ENCODE results near the gene NOL9. TPM values are rescaled to one million over a fixed set of nuclear protein-coding genes. Genes with fewer than 3 reads are reported as not detected.
A peak's percentile ranks its signal among the peaks of the same experiment; 100 is the strongest.

The NOL9 gene
- polyA plus RNA-seq, 1 donor from 2014 or later, result 18.1 TPM

- Mint-ChIP-seq H3K4me3 (peak overlapping the region; percentile 64 to 93 (median 83)), H3K4me1 (peaks cover 3 to 10% (median 9%) of the 10 kb centered on the region in 3 donors), H3K27me3 (peaks cover 8% of the 10 kb centered on the region), H3K9me3 (no peaks in the 10 kb centered on the region), H3K27ac (no peak overlapping the region), H3K36me3 (no peaks in the 10 kb centered on the region)
These were observed 63.9 kb downstream of the NOL9 start for GRCh38 chr1:6490181-6491080.

GRCh38 chr1:6489799-6490180 lies 64.5 kb downstream of the NOL9 start:
- Mint-ChIP-seq H3K27ac (no peak overlapping the region), H3K36me3 (no peaks in the 10 kb centered on the region), H3K4me3 (peak overlapping the region; percentile 64 to 88 (median 82)), H3K27me3 (peaks cover 8% of the 10 kb centered on the region), H3K4me1 (peaks cover 3 to 10% (median 9%) of the 10 kb centered on the region in 3 donors), H3K9me3 (no peaks in the 10 kb centered on the region)

GRCh38 chr1:6489383-6489765 lies 64.9 kb downstream of the NOL9 start:
- no peaks in the 10 kb centered on the region for H3K36me3 Mint-ChIP-seq
- no peaks in the 10 kb centered on the region for H3K9me3 Mint-ChIP-seq
- peaks cover 12% of the 10 kb centered on the region for H3K27me3 Mint-ChIP-seq
- peaks cover 3 to 10% (median 9%) of the 10 kb centered on the region in 3 donors for H3K4me1 Mint-ChIP-seq
- H3K4me3 Mint-ChIP-seq, result peak overlapping the region in 1 of 4 donors; percentile 55
- H3K27ac Mint-ChIP-seq, result no peak overlapping the region

- Mint-ChIP-seq H3K27ac (no peak overlapping the region), H3K4me1 (peaks cover 3 to 10% (median 9%) of the 10 kb centered on the region in 3 donors), H3K9me3 (no peaks in the 10 kb centered on the region), H3K27me3 (peaks cover 16% of the 10 kb centered on the region), H3K36me3 (no peaks in the 10 kb centered on the region), H3K4me3 (no peak overlapping the region)
These were observed 65.5 kb downstream of the NOL9 start for GRCh38 chr1:6488602-6489382.

GRCh38 chr1:6487804-6488484 lies 66.4 kb downstream of the NOL9 start:
- no peaks in the 10 kb centered on the region for H3K9me3 Mint-ChIP-seq
- H3K4me3 Mint-ChIP-seq, result peak overlapping the region in 1 of 4 donors; percentile 30
- H3K36me3 Mint-ChIP-seq, result no peaks in the 10 kb centered on the region
- H3K4me1 Mint-ChIP-seq, result peaks cover 3 to 10% (median 9%) of the 10 kb centered on the region in 3 donors
- H3K27ac Mint-ChIP-seq, result no peak overlapping the region
- H3K27me3 Mint-ChIP-seq, result peaks cover 16% of the 10 kb centered on the region

- Mint-ChIP-seq H3K4me3 (peak overlapping the region in 3 of 4 donors; percentile 52 to 75 (median 63)), H3K27me3 (peaks cover 22% of the 10 kb centered on the region), H3K36me3 (no peaks in the 10 kb centered on the region), H3K27ac (no peak overlapping the region), H3K9me3 (peaks cover 0 to 2% (median 0%) of the 10 kb centered on the region in 3 donors), H3K4me1 (peaks cover 3 to 9% (median 8%) of the 10 kb centered on the region in 3 donors)
These were observed 67.8 kb downstream of the NOL9 start for GRCh38 chr1:6486433-6487011.

GRCh38 chr1:6485168-6486101 lies 68.9 kb downstream of the NOL9 start:
- Mint-ChIP-seq H3K4me3 (no peak overlapping the region), H3K27me3 (peaks cover 25% of the 10 kb centered on the region), H3K27ac (no peak overlapping the region), H3K36me3 (no peaks in the 10 kb centered on the region), H3K9me3 (peaks cover 0 to 2% (median 0%) of the 10 kb centered on the region in 3 donors), H3K4me1 (peaks cover 0 to 9% (median 4%) of the 10 kb centered on the region in 3 donors)

GRCh38 chr1:6484826-6485167 lies 69.5 kb downstream of the NOL9 start:
- Mint-ChIP-seq H3K27ac (no peak overlapping the region), H3K27me3 (peaks cover 25% of the 10 kb centered on the region), H3K4me1 (peaks cover 0 to 9% (median 4%) of the 10 kb centered on the region in 3 donors), H3K9me3 (peaks cover 0 to 2% (median 0%) of the 10 kb centered on the region in 3 donors), H3K36me3 (no peaks in the 10 kb centered on the region), H3K4me3 (peak overlapping the region in 2 of 4 donors; percentile 36 to 45)

- Mint-ChIP-seq H3K4me3 (no peak overlapping the region), H3K36me3 (no peaks in the 10 kb centered on the region), H3K9me3 (peaks cover 0 to 2% (median 0%) of the 10 kb centered on the region in 3 donors), H3K4me1 (peaks cover 0 to 9% (median 4%) of the 10 kb centered on the region in 3 donors), H3K27me3 (peaks cover 27% of the 10 kb centered on the region), H3K27ac (no peak overlapping the region)
These were observed 70.6 kb downstream of the NOL9 start for GRCh38 chr1:6483761-6484117.

- H3K36me3 Mint-ChIP-seq, result no peaks in the 10 kb centered on the region
- peaks cover 27% of the 10 kb centered on the region for H3K27me3 Mint-ChIP-seq
- H3K4me1 Mint-ChIP-seq, result peaks cover 0 to 9% (median 4%) of the 10 kb centered on the region in 3 donors
- no peak overlapping the region for H3K4me3 Mint-ChIP-seq
- H3K27ac Mint-ChIP-seq, result no peak overlapping the region
- peaks cover 0 to 2% (median 0%) of the 10 kb centered on the region in 3 donors for H3K9me3 Mint-ChIP-seq
These were observed 71.1 kb downstream of the NOL9 start for GRCh38 chr1:6483017-6483760.

GRCh38 chr1:6481820-6482219 lies 72.5 kb downstream of the NOL9 start:
- no peaks in the 10 kb centered on the region for H3K36me3 Mint-ChIP-seq
- H3K9me3 Mint-ChIP-seq, result peaks cover 0 to 2% (median 0%) of the 10 kb centered on the region in 3 donors
- H3K27me3 Mint-ChIP-seq, result peaks cover 27% of the 10 kb centered on the region
- peaks cover 0 to 6% (median 4%) of the 10 kb centered on the region in 3 donors for H3K4me1 Mint-ChIP-seq
- H3K27ac Mint-ChIP-seq, result no peak overlapping the region
- no peak overlapping the region for H3K4me3 Mint-ChIP-seq

- peaks cover 11% of the 10 kb centered on the region for H3K27me3 Mint-ChIP-seq
- peaks cover 0 to 2% (median 0%) of the 10 kb centered on the region in 3 donors for H3K9me3 Mint-ChIP-seq
- H3K4me3 Mint-ChIP-seq, result no peak overlapping the region
- H3K4me1 Mint-ChIP-seq, result no peaks in the 10 kb centered on the region
- no peak overlapping the region for H3K27ac Mint-ChIP-seq
- H3K36me3 Mint-ChIP-seq, result no peaks in the 10 kb centered on the region
These were observed 77.1 kb downstream of the NOL9 start for GRCh38 chr1:6477039-6477820.

Measured in IgD-negative memory B cell (primary cell).